Stimulated activated CD8-positive, alpha-beta memory T cell treated with anti-CD3 and anti-CD28 coated beads, Interleukin-15, amount 100 ng/mL, for 48 hours (primary cell): ENCODE data around the gene F10.

Source experiments
- DNase-seq, 2 donors: peaks; one replicate each; pipeline ENCODE4 v3.0.0-alpha.2; 2020; ENCODE audit warnings: low read depth in 2 of 2

Gene F10

GRCh38 chr13:113195360-113195759 is 72.8 kb downstream of the F10 start:
- DNase-seq: no peak

GRCh38 chr13:113196970-113197737 is 74.6 kb downstream of the F10 start:
- no peak for DNase-seq
